NCI-H2107 (cell line): Measurements from ENCODE around the gene STKLD1.
"Not testable (repeated sequence)": the region's sequence is repeated elsewhere in the genome, so short reads cannot be mapped to it uniquely, and the experiment has no call there.

ENCODE experiments used
- DNase-seq: peaks from one replicate; lab custom pipeline; 2025; lab: John Stamatoyannopoulos, UW

STKLD1 gene

DNA sequence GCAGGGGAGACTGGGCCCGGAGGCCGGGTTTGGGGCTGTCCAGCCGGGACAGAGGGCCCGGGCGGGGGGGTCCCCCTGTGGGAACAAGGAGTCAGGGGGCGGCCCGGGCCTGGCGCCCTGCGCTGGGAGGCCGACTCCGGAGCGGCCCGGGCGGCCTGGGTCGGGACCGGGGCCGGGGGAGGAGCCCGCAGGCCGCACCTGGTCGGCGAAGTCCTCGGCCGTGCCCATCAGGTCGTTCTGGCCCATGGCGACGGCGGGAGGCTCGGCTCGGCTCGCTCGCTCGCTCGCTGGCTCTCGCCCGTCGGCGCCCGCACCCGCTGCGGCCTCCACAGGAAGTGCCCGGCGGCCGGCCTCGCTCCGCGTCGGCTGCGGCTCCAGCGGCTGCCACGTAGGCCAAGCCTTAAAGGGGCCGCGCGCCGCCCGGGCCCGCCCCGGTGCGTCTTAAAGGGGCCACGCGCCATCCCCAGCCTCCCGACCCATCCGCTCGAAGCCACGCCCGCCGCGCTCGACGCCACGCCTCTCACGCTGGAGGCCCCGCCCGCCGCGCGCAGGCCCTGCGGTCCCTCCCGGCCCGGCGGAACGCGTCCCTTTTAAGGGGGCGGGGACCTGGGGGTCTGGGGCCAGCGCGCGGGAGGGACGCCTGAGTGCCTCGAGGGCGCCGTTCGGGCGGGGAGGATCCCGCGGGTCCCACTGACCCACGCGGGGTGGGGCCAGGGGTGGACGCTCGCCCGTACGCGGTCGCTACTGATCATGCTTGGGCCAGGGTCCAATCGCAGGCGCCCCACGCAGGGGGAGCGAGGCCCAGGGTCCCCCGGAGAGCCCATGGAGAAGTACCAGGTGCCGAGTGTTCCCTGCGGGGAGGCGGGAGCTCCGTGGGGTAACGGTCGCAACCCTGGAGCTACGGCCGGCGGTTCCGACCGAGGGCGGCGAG is at the start of gene STKLD1, which contains the start of gene SURF4:
Gene STKLD1, plus strand, starts transcription at position 643 of the 931 bp plus-strand sequence. Its CDS starts 108 bp downstream, at position 751.
Gene SURF4, minus strand, starts transcription at position 337 of the 931 bp plus-strand sequence. Its CDS starts 91 bp downstream, at position 246.
- DNase-seq, result peak; percentile 90

DNA sequence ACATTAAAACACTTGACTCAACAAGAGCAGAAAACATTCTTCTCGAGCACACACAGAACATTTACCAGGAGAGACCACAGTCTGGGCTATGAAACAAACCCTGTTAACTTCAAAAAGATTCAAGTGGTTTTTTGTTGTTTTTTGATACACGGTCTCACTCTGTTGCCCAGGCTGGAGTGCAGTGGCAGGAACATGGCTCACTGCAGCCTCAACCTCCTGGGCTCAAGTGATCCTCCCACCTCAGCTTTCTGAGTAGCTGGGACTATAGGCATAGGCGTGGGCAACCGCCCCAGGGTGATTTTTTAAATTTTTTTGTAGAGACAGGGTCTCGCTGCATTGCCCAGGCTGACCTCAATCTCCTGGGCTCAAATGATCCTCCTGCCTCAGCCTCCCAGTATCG is 49.1 kb upstream of the STKLD1 start:
- DNase-seq, result not testable (repeated sequence)

DNA sequence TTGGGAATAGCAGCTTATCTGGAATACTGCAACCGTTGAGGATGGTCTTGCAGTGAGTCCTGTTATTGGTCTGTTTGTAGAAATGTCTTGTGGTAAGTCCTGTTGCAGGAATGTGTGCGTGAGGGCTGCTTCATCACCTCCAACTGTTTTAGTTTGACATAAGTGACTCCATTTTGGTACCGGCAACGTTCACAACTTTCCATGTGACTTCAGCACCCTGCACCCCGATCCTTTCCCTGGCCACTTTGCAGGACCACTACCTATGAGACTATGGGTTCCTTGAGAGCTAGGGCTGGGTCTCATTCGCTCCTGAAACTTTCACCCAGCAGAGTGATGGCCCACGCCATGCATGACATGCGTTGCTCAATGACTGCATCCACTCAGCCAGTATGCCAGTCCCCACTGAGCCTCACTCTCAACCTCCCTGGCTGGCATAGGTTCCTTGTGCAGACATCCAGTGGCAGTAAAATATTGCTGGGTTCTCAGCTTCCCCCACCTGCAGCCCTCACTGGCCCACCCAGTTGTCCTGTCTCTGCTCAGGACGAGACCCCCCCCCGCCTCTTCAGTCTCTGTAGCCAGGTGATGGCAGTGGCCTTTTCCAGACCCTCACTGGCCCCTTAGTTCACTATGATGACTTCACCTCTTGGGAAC is 48.2 kb upstream of the STKLD1 start:
- DNase-seq, result no peak

DNA sequence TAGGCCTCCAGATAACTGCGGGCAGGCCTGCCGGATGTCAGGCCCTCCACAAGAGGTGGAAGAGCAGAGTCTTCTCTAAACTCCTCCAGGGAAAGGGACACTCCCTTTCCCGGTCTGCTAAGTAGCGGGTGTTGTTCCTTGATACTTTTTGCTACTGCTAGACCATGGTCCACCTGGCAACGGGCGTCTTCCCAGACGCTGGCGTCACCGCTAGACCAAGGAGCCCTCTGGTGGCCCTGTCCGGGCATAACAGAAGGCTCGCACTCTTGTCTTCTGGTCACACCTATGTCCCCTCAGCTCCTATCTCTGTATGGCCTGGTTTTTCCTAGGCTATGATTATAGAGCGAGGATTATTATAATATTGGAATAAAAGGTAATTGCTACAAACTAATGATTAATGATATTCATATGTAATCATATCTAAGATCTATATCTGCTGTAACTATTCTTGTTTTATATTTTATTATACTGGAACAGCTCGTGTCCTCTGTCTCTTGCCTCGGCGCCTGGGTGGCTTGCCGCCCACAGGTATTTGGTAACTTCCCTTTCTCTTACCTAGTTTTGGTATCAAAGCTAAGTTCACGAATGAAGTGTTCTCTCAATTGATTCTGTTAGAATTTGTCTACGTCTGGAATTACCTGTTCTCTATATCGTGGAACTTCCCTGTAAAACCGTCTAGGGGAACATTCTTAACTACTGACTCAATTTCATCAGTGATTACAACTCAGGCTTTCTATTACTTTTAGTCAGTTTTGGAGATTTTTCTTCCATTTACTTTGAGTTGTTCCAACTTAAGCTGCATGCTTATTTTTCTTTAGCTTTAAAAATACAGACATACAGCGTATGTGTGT is 46.6 kb upstream of the STKLD1 start:
- DNase-seq, result not testable (repeated sequence)

- no peak for DNase-seq
Observed at GRCh38 chr9:133331221-133331620, 44.9 kb upstream of the STKLD1 start.

GRCh38 chr9:133331641-133332380 is 44.4 kb upstream of the STKLD1 start:
- no peak for DNase-seq

DNA sequence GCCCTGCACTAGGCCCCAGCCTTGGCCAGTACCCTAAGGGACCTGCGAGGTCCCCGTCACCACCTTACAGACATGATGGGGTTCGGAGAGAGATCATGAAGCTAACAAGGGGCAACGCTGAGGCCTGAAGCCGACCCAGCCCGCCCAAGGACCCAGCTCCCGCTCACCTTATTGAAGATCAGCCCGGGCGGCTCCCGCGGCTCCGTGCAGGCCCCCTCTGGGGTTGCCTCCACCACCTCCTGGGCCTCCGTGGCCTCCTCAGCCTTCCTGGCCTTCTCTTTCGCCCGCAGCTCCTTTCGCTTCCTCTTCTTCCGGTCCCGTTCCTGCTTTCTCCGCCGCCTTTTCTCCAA is 43.8 kb upstream of the STKLD1 start:
- DNase-seq, result no peak

- DNase-seq, result no peak
Observed at GRCh38 chr9:133333011-133333410, 43.2 kb upstream of the STKLD1 start.

DNA sequence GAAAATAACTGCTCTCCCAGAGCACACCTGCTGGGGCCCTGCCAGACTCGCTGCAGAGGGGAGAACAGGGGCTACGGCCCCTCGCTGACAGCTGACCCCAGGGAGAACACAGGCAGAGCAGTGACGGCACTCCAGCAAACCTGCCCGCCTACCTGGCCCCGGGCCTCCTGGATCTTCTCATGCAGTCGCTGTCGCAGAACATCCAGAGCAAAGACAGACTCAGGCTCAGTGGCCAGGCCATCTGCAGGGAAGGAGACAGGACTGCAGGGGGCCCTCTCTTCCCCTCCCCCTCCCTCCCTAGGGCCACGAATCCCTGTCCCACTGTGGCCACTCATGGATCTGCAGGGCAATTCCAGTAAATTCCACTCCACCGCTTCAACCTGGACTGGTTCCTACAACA is 42.6 kb upstream of the STKLD1 start:
- no peak for DNase-seq

GRCh38 chr9:133334161-133334560 is 42.0 kb upstream of the STKLD1 start:
- no peak for DNase-seq

GRCh38 chr9:133334888-133335287 is 41.3 kb upstream of the STKLD1 start:
- DNase-seq, result not testable (repeated sequence)

DNA sequence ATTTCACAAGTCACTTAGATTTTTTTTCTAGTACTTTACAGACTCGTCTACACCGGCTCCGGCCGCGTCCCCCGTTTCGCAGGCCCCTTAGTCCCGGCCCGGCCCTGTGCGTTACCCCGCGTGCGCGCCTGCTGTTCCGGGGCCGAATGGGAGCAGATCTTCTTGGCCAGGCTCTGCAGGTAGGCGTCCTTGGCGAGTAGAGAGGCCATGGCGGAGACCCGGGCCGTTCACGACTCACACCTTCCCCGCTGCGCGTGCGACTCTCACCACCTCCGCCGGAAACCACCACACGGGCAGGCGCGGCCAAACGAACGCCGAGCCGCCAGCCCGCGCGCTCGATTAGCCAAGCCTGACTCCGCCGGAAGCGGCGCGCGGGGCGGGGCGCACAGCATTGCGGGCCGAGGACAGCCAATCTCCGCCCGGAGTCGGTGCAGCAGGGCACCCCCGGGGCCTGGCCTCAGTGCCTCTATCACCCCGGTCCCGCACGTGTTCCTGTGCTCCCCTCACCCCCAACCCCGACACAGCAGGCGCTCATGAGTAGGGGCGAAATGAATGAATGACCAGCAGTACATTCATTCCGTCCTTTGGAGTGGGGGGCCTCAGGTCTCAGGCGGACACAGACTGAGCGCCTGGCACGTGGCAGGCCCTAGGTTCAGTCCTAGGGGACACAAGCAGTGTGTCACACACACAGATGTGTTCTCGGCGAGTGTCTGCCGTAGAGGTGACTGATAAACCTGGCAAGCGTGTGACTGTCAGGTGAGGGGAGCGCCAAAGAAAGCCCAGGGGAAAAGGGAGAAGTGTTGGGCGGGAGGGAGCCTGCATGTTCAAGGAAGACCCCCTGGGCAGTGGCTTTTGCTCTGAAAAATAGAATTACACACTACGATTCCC is 40.0 kb upstream of the STKLD1 start, which contains the start of gene SURF6:
Gene SURF6, minus strand, starts transcription at position 265 of the 888 bp plus-strand sequence. Its CDS starts 56 bp downstream, at position 209.
- DNase-seq, result peak; percentile 91

- no peak for DNase-seq
Observed at GRCh38 chr9:133339641-133340040, 36.5 kb upstream of the STKLD1 start.

GRCh38 chr9:133340256-133340655 is 35.9 kb upstream of the STKLD1 start:
- no peak for DNase-seq

DNA sequence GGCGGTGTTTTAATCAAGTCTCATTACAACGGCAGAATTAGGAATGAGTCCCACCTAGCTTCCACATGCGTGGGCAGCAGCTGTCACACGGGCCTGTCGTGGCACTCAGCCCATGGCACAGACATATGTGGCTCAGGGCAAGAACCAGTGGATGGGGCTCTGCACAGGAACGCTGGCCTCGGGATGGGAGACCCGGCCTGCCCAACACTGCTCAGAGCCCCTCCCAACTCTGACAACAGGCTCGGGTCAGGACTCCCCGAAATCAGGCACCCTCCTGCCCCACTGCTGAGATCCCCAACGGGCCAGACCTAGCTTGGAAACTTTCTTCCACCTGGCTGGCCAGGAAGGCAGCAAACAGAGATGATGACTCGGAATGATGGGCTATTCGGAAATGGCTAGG is 35.2 kb upstream of the STKLD1 start:
- no peak for DNase-seq

DNA sequence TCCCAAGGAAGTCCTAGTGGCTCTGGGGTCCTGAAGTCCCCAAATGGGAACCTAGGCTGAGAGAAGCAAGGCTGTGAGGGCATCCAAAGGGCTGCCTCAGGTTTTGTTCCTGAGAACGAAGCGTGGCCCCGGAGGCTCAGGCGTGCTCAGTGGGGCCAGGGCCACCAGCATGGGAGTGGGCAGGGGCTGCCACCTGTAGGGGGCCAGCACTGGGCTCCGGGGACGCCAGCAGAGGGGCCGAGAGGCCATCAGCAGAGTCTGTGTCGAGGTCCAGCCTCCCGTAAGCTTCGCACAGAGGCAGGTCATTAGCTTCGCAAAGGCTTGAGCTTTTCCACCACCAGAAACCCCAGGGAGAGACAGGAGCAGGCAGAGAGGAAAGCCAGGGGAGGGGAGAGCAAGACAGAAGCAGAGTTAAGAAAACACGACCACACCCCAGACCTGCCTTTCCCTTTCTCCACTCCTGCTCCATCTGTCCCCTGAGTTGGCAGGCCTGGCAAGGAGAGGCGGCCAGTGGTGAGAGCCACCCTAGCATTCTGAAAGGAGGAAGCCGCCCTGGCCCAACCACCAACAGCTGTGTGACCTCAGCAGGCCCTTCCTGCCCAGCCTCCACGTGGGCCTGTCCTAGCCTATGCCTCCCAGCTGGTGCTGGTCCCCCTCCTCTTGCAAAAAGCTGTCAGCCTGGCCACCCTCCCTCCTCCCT is 34.6 kb upstream of the STKLD1 start:
- DNase-seq, result no peak

GRCh38 chr9:133342069-133342406 is 34.1 kb upstream of the STKLD1 start:
- no peak for DNase-seq

DNA sequence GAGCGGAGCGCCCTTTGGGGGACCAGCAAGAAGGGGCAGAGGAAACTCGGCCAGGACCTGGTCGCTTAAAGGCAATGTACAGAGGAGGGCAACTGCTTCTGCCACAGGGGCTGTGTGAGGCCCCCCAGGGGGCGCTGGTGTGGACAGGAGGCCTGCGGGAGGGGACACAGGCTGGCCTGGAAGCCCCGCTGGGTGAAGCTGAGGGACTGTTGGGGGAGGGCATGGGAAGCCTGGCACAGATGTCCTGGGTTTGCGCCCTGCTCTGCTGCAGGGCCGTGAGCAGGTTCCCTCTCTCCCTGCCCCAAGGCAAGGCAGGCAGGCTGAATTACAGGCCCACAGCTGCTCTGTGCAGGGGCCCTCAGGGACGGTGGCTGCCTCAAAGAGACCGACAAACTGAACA is 33.6 kb upstream of the STKLD1 start:
- DNase-seq, result no peak

- no peak for DNase-seq
Observed at GRCh38 chr9:133344071-133344470, 32.1 kb upstream of the STKLD1 start.

DNA sequence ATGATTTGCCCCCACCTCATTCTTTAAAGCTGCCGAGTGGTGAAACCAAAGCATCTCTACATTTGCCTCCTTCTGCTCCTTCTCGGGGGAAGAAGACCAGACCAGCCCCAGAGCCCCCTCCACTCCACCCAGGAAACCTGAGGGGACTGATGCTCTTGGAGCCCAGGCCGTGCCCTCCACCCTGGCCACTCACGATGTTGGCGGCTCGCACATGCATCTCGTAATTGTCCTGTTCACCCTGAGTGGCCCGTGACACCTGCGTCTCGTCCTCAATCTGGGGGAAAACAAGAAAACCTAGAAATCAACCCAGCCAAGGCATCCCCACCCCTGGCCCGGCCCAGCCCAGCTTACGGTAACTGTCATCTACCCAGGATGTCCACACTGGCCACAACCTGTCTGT is 31.2 kb upstream of the STKLD1 start:
- DNase-seq, result no peak
